Stomach smooth muscle (tissue), 2 donors: ENCODE data around the gene NELFE.
A peak's percentile ranks its signal among the peaks of the same experiment; 100 is the strongest.
"Not testable (repeated sequence)": the region's sequence is repeated elsewhere in the genome, so short reads cannot be mapped to it uniquely, and the experiment has no call there.

Experiments
- H3K27ac ChIP-seq: one replicate; pipeline ENCODE4 v1.7.0; 2013; ENCODE audit warnings: mild to moderate bottlenecking, low read length, inconsistent platforms
- H3K27me3 ChIP-seq, 2 donors: one replicate each; pipeline ENCODE4 v1.7.0; 2013; ENCODE audit warnings: low read length in 2 of 2; ENCODE audit not compliant: insufficient read depth in 2 of 2, control insufficient read depth in 1 of 2
- H3K36me3 ChIP-seq, 2 donors: one replicate each; pipeline ENCODE4 v1.7.0; 2013; ENCODE audit warnings: low read length in 2 of 2; ENCODE audit not compliant: control insufficient read depth in 2 of 2, insufficient read depth in 2 of 2
- H3K4me1 ChIP-seq: one replicate; pipeline ENCODE4 v1.7.0; 2013; ENCODE audit warnings: low read length; ENCODE audit not compliant: control insufficient read depth, insufficient read depth
- H3K4me3 ChIP-seq, 2 donors: one replicate each; pipeline ENCODE4 v1.7.0; 2013; ENCODE audit warnings: low read length in 2 of 2
- H3K9ac ChIP-seq, 2 donors: one replicate each; pipeline ENCODE4 v1.7.0; 2013; ENCODE audit warnings: low read length in 2 of 2, mild to moderate bottlenecking in 1 of 2
- H3K9me3 ChIP-seq, 2 donors: one replicate each; pipeline ENCODE4 v1.7.0; 2013; ENCODE audit warnings: low read length in 2 of 2; ENCODE audit not compliant: control insufficient read depth in 2 of 2
- donor health status: healthy.
- donor health status: Pancreatic carcinoma.

Gene NELFE

GRCh38 chr6:31958741-31959739, at the start of gene NELFE, which contains the start of gene SKIC2:
TSS of gene NELFE (minus strand) at chr6:31958971. CDS start at chr6:31958446, 525 bp downstream.
TSS of gene SKIC2 (plus strand) at chr6:31959175. CDS start at chr6:31959193, 18 bp downstream.
- Histone ChIP-seq H3K9me3 (no peaks in the 10 kb centered on the region), H3K36me3 (peaks cover 53% of the 10 kb centered on the region in 2 donors), H3K9ac (peak within 1 kb of the TSS; percentile 91 to 99), H3K4me3 (peak within 1 kb of the TSS; percentile 93 to 100), H3K27ac (peak within 1 kb of the TSS; percentile 92), H3K27me3 (no peaks in the 10 kb centered on the region), H3K4me1 (peaks cover 21% of the 10 kb centered on the region)

GRCh38 chr6:32008037-32008436, 49.3 kb upstream of the NELFE start:
- H3K4me1 ChIP-seq, H3K9me3 ChIP-seq, H3K36me3 ChIP-seq, H3K9ac ChIP-seq, H3K27ac ChIP-seq, H3K4me3 ChIP-seq, H3K27me3 ChIP-seq: not testable (repeated sequence)

- not testable (repeated sequence) for H3K9me3 ChIP-seq, H3K4me3 ChIP-seq, H3K4me1 ChIP-seq, H3K9ac ChIP-seq, H3K27me3 ChIP-seq, H3K27ac ChIP-seq, H3K36me3 ChIP-seq
Observed at GRCh38 chr6:32007086-32007485, 48.3 kb upstream of the NELFE start.

GRCh38 chr6:32005991-32006529, 47.3 kb upstream of the NELFE start:
- H3K27ac ChIP-seq, H3K4me1 ChIP-seq, H3K9ac ChIP-seq, H3K9me3 ChIP-seq, H3K4me3 ChIP-seq, H3K36me3 ChIP-seq, H3K27me3 ChIP-seq: not testable (repeated sequence)

- not testable (repeated sequence) for H3K27ac ChIP-seq, H3K36me3 ChIP-seq, H3K4me1 ChIP-seq, H3K4me3 ChIP-seq, H3K27me3 ChIP-seq, H3K9me3 ChIP-seq, H3K9ac ChIP-seq
Observed at GRCh38 chr6:32005538-32005880, 46.7 kb upstream of the NELFE start.

GRCh38 chr6:32004864-32005537, 46.2 kb upstream of the NELFE start:
- H3K4me1 ChIP-seq, H3K9me3 ChIP-seq, H3K27me3 ChIP-seq, H3K36me3 ChIP-seq, H3K4me3 ChIP-seq, H3K9ac ChIP-seq, H3K27ac ChIP-seq: not testable (repeated sequence)

- not testable (repeated sequence) for H3K27me3 ChIP-seq, H3K9me3 ChIP-seq, H3K9ac ChIP-seq, H3K4me1 ChIP-seq, H3K27ac ChIP-seq, H3K36me3 ChIP-seq, H3K4me3 ChIP-seq
Observed at GRCh38 chr6:32004393-32004792, 45.6 kb upstream of the NELFE start.

- H3K9me3 ChIP-seq, H3K4me1 ChIP-seq, H3K4me3 ChIP-seq, H3K9ac ChIP-seq, H3K27me3 ChIP-seq, H3K36me3 ChIP-seq, H3K27ac ChIP-seq: not testable (repeated sequence)
Observed at GRCh38 chr6:32003301-32003700, 44.5 kb upstream of the NELFE start.

- H3K36me3 ChIP-seq, H3K9ac ChIP-seq, H3K27me3 ChIP-seq, H3K4me1 ChIP-seq, H3K4me3 ChIP-seq, H3K9me3 ChIP-seq, H3K27ac ChIP-seq: not testable (repeated sequence)
Observed at GRCh38 chr6:32002546-32003268, 43.9 kb upstream of the NELFE start.

- H3K9me3 ChIP-seq, H3K4me3 ChIP-seq, H3K36me3 ChIP-seq, H3K27me3 ChIP-seq, H3K9ac ChIP-seq, H3K4me1 ChIP-seq, H3K27ac ChIP-seq: not testable (repeated sequence)
Observed at GRCh38 chr6:31996385-31996784, 37.6 kb upstream of the NELFE start.
